GM12801 (cell line): ENCODE data around the gene BRS3.

Source experiments
- CTCF ChIP-seq: IDR thresholded peaks from one replicate; pipeline ENCODE4 v1.5.1; 2011; ENCODE audit warnings: control low read depth; ENCODE audit not compliant: insufficient read length; ENCODE audit errors: extremely low read depth

BRS3 gene

GRCh38 chrX:136453114-136453513 lies 34.6 kb upstream of the BRS3 start:
- TF ChIP-seq CTCF = no peak

- TF ChIP-seq CTCF = no peak
Observed at GRCh38 chrX:136453771-136454170, 34.0 kb upstream of the BRS3 start.

- no peak for TF ChIP-seq CTCF
Observed at GRCh38 chrX:136456133-136456532, 31.6 kb upstream of the BRS3 start.

- TF ChIP-seq CTCF = no peak
Observed at GRCh38 chrX:136457303-136457917, 30.3 kb upstream of the BRS3 start.

GRCh38 chrX:136464589-136464988 lies 23.2 kb upstream of the BRS3 start:
- no peak for TF ChIP-seq CTCF

- no peak for TF ChIP-seq CTCF
Observed at GRCh38 chrX:136467303-136467702, 20.4 kb upstream of the BRS3 start.

- no peak for TF ChIP-seq CTCF
Observed at GRCh38 chrX:136468391-136469103, 19.2 kb upstream of the BRS3 start.
